GM19025 (cell line): Measurements from ENCODE around the gene RAVER2.
"Not testable (repeated sequence)": the region's sequence is repeated elsewhere in the genome, so short reads cannot be mapped to it uniquely, and the experiment has no call there.

Experiments used
- ATAC-seq: cut with Tn5 transposase; IDR thresholded peaks from one replicate; pipeline ENCODE4 v1.9.1; 2021; ENCODE audit warnings: mild to moderate bottlenecking, low read depth, moderate library complexity; ENCODE audit not compliant: unreplicated experiment

Gene RAVER2

GRCh38 chr1:64745986-64746940 is 1.4 kb downstream of the RAVER2 start:
- no peak for ATAC-seq

GRCh38 chr1:64748222-64748621 is 3.3 kb downstream of the RAVER2 start:
- no peak for ATAC-seq

GRCh38 chr1:64748706-64749105 is 3.8 kb downstream of the RAVER2 start:
- ATAC-seq: no peak

GRCh38 chr1:64750092-64750491 is 5.2 kb downstream of the RAVER2 start:
- ATAC-seq: no peak

- ATAC-seq: no peak
Measured at GRCh38 chr1:64750875-64751274, 6.0 kb downstream of the RAVER2 start.

- no peak for ATAC-seq
Measured at GRCh38 chr1:64754173-64754572, 9.3 kb downstream of the RAVER2 start.

- ATAC-seq: no peak
Measured at GRCh38 chr1:64755361-64755760, 10.5 kb downstream of the RAVER2 start.

GRCh38 chr1:64756770-64757169 is 11.9 kb downstream of the RAVER2 start:
- ATAC-seq: no peak

- no peak for ATAC-seq
Measured at GRCh38 chr1:64757213-64757612, 12.3 kb downstream of the RAVER2 start.

- ATAC-seq: no peak
Measured at GRCh38 chr1:64758233-64758632, 13.4 kb downstream of the RAVER2 start.

GRCh38 chr1:64759968-64760367 is 15.1 kb downstream of the RAVER2 start:
- no peak for ATAC-seq

- ATAC-seq: no peak
Measured at GRCh38 chr1:64765012-64765411, 20.1 kb downstream of the RAVER2 start.

- ATAC-seq: no peak
Measured at GRCh38 chr1:64765826-64766225, 21.0 kb downstream of the RAVER2 start.

- no peak for ATAC-seq
Measured at GRCh38 chr1:64766429-64766828, 21.6 kb downstream of the RAVER2 start.

GRCh38 chr1:64769482-64769881 is 24.6 kb downstream of the RAVER2 start:
- no peak for ATAC-seq

GRCh38 chr1:64769971-64770370 is 25.1 kb downstream of the RAVER2 start:
- ATAC-seq: no peak

GRCh38 chr1:64773306-64773705 is 28.4 kb downstream of the RAVER2 start:
- ATAC-seq: not testable (repeated sequence)

- ATAC-seq: no peak
Measured at GRCh38 chr1:64775113-64775512, 30.2 kb downstream of the RAVER2 start.

GRCh38 chr1:64782044-64782443 is 37.2 kb downstream of the RAVER2 start:
- not testable (repeated sequence) for ATAC-seq

GRCh38 chr1:64782848-64783247 is 38.0 kb downstream of the RAVER2 start:
- ATAC-seq: not testable (repeated sequence)

- no peak for ATAC-seq
Measured at GRCh38 chr1:64790832-64791487, 46.1 kb downstream of the RAVER2 start.

- no peak for ATAC-seq
Measured at GRCh38 chr1:64798872-64799271, 54.0 kb downstream of the RAVER2 start.
